ENCODE results near the gene SASH3. TPM values are rescaled to one million over a fixed set of nuclear protein-coding genes. Genes with fewer than 3 reads are reported as not detected.

The SASH3 gene
- polyA plus RNA-seq, 4 donors: 1.3 to 2.2 (median 1.9) TPM

- DNase-seq (ENCODE audit: low read depth in 4 of 4, low spot score in 2 of 4): peak in 2 of 4 donors; percentile 78 to 81
Observed at GRCh38 chrX:129843459-129844306, 63.9 kb downstream of the SASH3 start, which contains the start of gene ZDHHC9. Gene ZDHHC9, minus strand, starts transcription at chrX:129843886. Its CDS starts 1,941 bp downstream, at chrX:129841945.

Other genes starting within 250 kb of the SASH3 start
- 10 to 100 TPM; 26.3 to 31.4 (median 30.4) TPM for gene OCRL, start 239.7 kb upstream of the SASH3 start, polyA plus RNA-seq (ENCODE audit: insufficient read length in 4 of 4)
- gene APLN, start 125.0 kb upstream of the SASH3 start, polyA plus RNA-seq (ENCODE audit: insufficient read length in 4 of 4): 1 to 10 TPM; 4.8 to 8.6 (median 6.8) TPM
- gene XPNPEP2, start 41.0 kb upstream of the SASH3 start, polyA plus RNA-seq (ENCODE audit: insufficient read length in 4 of 4): 10 to 100 TPM; 50.0 to 82.7 (median 56.3) TPM
- gene ZDHHC9, start 63.9 kb downstream of the SASH3 start, polyA plus RNA-seq (ENCODE audit: insufficient read length in 4 of 4): 10 to 100 TPM; 40.1 to 47.2 (median 44.0) TPM
- gene UTP14A, start 126.2 kb downstream of the SASH3 start, polyA plus RNA-seq (ENCODE audit: insufficient read length in 4 of 4): 10 to 100 TPM; 25.0 to 28.7 (median 26.3) TPM
- 10 to 100 TPM; 14.4 to 24.8 (median 18.4) TPM for gene BCORL1, start 202.7 kb downstream of the SASH3 start, polyA plus RNA-seq (ENCODE audit: insufficient read length in 4 of 4)